ENCODE results near the gene TRRAP. TPM values are rescaled to one million over a fixed set of nuclear protein-coding genes. Genes with fewer than 3 reads are reported as not detected.

The TRRAP gene
- total RNA-seq, 1 experiment from 2014 or later: 55.4 TPM

DNA sequence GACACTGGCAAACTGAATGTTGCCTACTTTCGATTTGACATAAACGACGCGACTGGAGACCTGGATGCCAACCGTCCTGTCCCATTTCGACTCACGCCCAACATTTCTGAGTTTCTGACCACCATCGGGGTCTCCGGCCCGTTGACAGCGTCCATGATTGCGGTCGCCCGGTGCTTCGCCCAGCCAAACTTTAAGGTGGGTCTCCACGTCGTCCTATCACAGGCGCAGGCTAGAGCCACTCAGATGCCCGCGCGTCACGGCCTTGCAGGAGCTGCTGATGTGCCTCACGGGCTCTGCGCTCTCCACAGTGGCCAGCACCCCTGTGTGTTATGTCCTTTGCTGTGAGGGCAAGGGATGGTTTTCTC is 133.0 kb downstream of the TRRAP start:
- no peak for DNase-seq
- no peaks in the 10 kb centered on the region for H3K4me1 Mint-ChIP-seq (ENCODE audit: low read depth, unreplicated experiment)
- no peaks in the 10 kb centered on the region for H3K9me3 Mint-ChIP-seq (ENCODE audit: unreplicated experiment)
- TF ChIP-seq, protein P1, sequence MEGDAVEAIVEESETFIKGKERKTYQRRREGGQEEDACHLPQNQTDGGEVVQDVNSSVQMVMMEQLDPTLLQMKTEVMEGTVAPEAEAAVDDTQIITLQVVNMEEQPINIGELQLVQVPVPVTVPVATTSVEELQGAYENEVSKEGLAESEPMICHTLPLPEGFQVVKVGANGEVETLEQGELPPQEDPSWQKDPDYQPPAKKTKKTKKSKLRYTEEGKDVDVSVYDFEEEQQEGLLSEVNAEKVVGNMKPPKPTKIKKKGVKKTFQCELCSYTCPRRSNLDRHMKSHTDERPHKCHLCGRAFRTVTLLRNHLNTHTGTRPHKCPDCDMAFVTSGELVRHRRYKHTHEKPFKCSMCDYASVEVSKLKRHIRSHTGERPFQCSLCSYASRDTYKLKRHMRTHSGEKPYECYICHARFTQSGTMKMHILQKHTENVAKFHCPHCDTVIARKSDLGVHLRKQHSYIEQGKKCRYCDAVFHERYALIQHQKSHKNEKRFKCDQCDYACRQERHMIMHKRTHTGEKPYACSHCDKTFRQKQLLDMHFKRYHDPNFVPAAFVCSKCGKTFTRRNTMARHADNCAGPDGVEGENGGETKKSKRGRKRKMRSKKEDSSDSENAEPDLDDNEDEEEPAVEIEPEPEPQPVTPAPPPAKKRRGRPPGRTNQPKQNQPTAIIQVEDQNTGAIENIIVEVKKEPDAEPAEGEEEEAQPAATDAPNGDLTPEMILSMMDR (IDR thresholded peaks at IDR 0.05; ENCODE audit: insufficient read depth in 1 of 2, low read depth in 1 of 2, low read length in 1 of 2, severe bottlenecking in 1 of 2, unreplicated experiment in 1 of 2): no peak
- POLR2A ChIA-PET: no interaction called here
- Histone ChIP-seq H3K27me3 (replicated peaks; ENCODE audit: control insufficient read depth, insufficient read depth, low read length) (no peaks in the 10 kb centered on the region), H3K4me1 (no peaks in the 10 kb centered on the region), H3K9me3 (no peaks in the 10 kb centered on the region), H3K4me3 (ENCODE audit: low read depth, low read length) (no peak overlapping the region), H3K36me3 (ENCODE audit: control insufficient read depth, insufficient read depth, low read length) (peaks cover 7% of the 10 kb centered on the region)
- CTCF ChIA-PET: no interaction called here
- H3K27me3 Mint-ChIP-seq (ENCODE audit: insufficient read depth, unreplicated experiment): no peaks in the 10 kb centered on the region
- H3K27ac Mint-ChIP-seq (ENCODE audit: unreplicated experiment): peak overlapping the region; percentile 53
- intact Hi-C loops (cut with micrococcal nuclease; ENCODE audit: unreplicated experiment): no loop called here
- peaks cover 91% of the 10 kb centered on the region for H3K36me3 Mint-ChIP-seq (ENCODE audit: insufficient read depth, unreplicated experiment)
- no peak overlapping the region for H3K4me3 Mint-ChIP-seq (ENCODE audit: unreplicated experiment)
- no TSS peak for BruUV-seq (replicated peaks)

GRCh38 chr7:99011706-99012404 is 133.5 kb downstream of the TRRAP start:
- TF ChIP-seq, protein P1 (IDR thresholded peaks at IDR 0.05; ENCODE audit: insufficient read depth in 1 of 2, low read depth in 1 of 2, low read length in 1 of 2, severe bottlenecking in 1 of 2, unreplicated experiment in 1 of 2): no peak
- Histone ChIP-seq H3K9me3 (no peaks in the 10 kb centered on the region), H3K4me3 (ENCODE audit: low read depth, low read length) (no peak overlapping the region), H3K27me3 (replicated peaks; ENCODE audit: control insufficient read depth, insufficient read depth, low read length) (no peaks in the 10 kb centered on the region), H3K36me3 (ENCODE audit: control insufficient read depth, insufficient read depth, low read length) (peaks cover 7% of the 10 kb centered on the region), H3K4me1 (no peaks in the 10 kb centered on the region)
- Mint-ChIP-seq H3K4me1 (ENCODE audit: low read depth, unreplicated experiment) (no peaks in the 10 kb centered on the region), H3K27me3 (ENCODE audit: insufficient read depth, unreplicated experiment) (no peaks in the 10 kb centered on the region), H3K9me3 (ENCODE audit: unreplicated experiment) (no peaks in the 10 kb centered on the region), H3K4me3 (ENCODE audit: unreplicated experiment) (no peak overlapping the region), H3K36me3 (ENCODE audit: insufficient read depth, unreplicated experiment) (peaks cover 97% of the 10 kb centered on the region), H3K27ac (ENCODE audit: unreplicated experiment) (peak overlapping the region; percentile 53)
- intact Hi-C loops (cut with micrococcal nuclease; ENCODE audit: unreplicated experiment): no loop called here
- ChIA-PET POLR2A (no interaction called here), CTCF (no interaction called here)
- BruUV-seq (replicated peaks): no TSS peak
- DNase-seq: no peak

DNA sequence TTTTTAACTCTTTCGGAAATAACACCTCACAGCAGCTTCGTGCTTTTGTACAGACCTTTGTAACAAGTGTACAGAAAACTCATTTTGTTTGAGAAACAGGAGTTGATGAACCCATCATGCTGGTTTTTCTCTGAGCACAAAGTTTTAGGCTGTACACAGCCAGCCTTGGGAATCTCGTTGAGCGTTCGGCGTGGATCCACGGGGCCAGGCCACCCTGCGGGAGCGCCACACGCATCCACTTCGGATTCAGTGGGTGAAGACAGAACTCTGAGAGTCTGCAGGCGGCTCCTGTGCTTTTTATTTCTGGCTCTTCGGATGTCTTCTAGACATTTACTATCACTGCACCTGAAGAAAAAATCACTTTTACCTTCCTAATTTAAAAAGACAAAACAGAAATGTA is 134.4 kb downstream of the TRRAP start:
- peaks cover 7% of the 10 kb centered on the region for H3K36me3 ChIP-seq (ENCODE audit: control insufficient read depth, insufficient read depth, low read length)
- no peaks in the 10 kb centered on the region for H3K9me3 ChIP-seq
- no peaks in the 10 kb centered on the region for H3K4me1 ChIP-seq
- Mint-ChIP-seq H3K27ac (ENCODE audit: unreplicated experiment) (no peak overlapping the region), H3K36me3 (ENCODE audit: insufficient read depth, unreplicated experiment) (peaks cover 94% of the 10 kb centered on the region), H3K9me3 (ENCODE audit: unreplicated experiment) (no peaks in the 10 kb centered on the region), H3K4me1 (ENCODE audit: low read depth, unreplicated experiment) (no peaks in the 10 kb centered on the region), H3K27me3 (ENCODE audit: insufficient read depth, unreplicated experiment) (no peaks in the 10 kb centered on the region), H3K4me3 (ENCODE audit: unreplicated experiment) (no peak overlapping the region)
- CTCF ChIA-PET: no interaction called here
- TSS peak; percentile 45 for BruUV-seq (replicated peaks)
- intact Hi-C loops (cut with micrococcal nuclease; ENCODE audit: unreplicated experiment): no loop called here
- POLR2A ChIA-PET: no interaction called here
- DNase-seq: no peak
- no peaks in the 10 kb centered on the region for H3K27me3 ChIP-seq (replicated peaks; ENCODE audit: control insufficient read depth, insufficient read depth, low read length)
- TF ChIP-seq, protein P1 (IDR thresholded peaks at IDR 0.05; ENCODE audit: insufficient read depth in 1 of 2, low read depth in 1 of 2, low read length in 1 of 2, severe bottlenecking in 1 of 2, unreplicated experiment in 1 of 2): no peak
- no peak overlapping the region for H3K4me3 ChIP-seq (ENCODE audit: low read depth, low read length)
